Epithelial cell of esophagus (primary cell): ENCODE data around the gene TMEM200A.

Experiments used
- DNase-seq: peaks from one replicate; pipeline ENCODE4 v3.0.0; 2010; ENCODE audit warnings: low read depth
- H3K4me3 ChIP-seq: 2 replicates; pipeline ENCODE4 v1.5.1; 2011; ENCODE audit warnings: mild to moderate bottlenecking, low read length, control low read depth
- TF ChIP-seq, protein P1 (sequence below): IDR thresholded peaks from 2 replicates; pipeline ENCODE4 v1.5.1; 2011; ENCODE audit warnings: low read depth, mild to moderate bottlenecking, low read length, control low read depth, inconsistent platforms; ENCODE audit not compliant: insufficient read depth; ENCODE audit errors: missing control alignments

Gene TMEM200A

DNA sequence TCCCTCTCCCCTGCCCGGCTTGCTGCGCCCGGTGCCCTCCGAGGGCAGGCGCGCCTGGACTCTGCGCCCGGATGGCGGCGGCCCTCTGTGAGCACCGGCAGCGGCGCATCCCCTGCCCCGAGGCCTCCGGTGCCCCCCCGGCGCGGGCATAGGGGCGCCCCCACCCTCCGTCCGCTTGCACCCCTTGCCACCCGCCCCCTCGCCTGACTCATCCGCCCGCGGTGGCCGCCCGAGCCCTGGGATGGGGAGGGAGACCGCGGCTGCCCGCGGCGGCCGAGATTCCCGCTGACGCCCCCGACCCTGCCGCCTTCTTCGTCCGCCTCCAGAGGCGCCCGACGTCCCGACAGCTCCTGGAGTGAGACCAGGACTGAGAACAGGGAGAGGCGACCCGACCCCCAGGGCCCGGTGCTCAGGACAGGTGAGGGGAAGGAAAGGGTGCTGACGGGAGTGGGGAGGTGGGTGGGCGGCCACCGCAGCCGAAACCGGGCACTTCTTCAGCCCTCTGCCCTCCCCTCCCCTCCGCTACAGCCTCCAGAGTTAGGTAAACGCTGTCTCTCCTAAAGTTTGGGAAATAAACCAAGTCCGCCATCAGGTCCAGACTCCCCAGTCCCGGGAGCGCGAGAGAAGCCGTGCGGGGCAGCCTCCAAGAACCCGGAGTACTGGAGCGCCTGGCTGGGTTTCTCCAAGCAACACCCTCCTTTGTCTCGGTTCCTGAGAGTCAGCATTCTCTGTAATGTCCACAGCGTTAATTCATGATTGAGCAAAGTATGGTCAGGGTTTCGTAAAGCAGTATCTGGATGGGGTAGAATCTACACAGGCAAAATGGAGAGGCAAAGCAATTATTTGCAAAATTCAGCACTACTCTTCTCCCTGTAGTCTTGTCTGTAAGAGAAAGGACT, 539 bp downstream of the TMEM200A start:
- TF ChIP-seq, protein P1, sequence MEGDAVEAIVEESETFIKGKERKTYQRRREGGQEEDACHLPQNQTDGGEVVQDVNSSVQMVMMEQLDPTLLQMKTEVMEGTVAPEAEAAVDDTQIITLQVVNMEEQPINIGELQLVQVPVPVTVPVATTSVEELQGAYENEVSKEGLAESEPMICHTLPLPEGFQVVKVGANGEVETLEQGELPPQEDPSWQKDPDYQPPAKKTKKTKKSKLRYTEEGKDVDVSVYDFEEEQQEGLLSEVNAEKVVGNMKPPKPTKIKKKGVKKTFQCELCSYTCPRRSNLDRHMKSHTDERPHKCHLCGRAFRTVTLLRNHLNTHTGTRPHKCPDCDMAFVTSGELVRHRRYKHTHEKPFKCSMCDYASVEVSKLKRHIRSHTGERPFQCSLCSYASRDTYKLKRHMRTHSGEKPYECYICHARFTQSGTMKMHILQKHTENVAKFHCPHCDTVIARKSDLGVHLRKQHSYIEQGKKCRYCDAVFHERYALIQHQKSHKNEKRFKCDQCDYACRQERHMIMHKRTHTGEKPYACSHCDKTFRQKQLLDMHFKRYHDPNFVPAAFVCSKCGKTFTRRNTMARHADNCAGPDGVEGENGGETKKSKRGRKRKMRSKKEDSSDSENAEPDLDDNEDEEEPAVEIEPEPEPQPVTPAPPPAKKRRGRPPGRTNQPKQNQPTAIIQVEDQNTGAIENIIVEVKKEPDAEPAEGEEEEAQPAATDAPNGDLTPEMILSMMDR: no peak
- DNase-seq: peak; percentile 26
- H3K4me3 ChIP-seq: peak overlapping the region; percentile 24

DNA sequence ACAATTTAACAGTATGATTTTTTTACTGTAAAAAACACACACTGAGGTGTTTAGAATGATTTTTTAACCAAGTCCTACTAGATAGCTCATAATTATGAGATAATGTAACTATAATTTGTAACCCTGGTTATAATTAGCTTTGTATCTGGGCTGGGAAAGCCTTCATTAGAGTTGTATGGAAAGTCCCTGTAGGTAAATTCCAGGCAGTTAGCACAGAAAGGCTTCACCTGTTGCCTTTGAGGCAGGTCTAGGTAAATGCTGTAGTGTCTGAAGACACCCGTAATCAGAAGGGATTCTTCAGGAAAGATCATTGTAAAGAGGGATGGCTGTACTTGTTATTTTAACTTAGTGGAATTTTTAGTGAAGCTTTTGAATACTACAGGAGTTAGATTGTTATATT, 1.9 kb downstream of the TMEM200A start:
- TF ChIP-seq, protein P1: no peak
- no peak for DNase-seq
- H3K4me3 ChIP-seq: no peak overlapping the region

DNA sequence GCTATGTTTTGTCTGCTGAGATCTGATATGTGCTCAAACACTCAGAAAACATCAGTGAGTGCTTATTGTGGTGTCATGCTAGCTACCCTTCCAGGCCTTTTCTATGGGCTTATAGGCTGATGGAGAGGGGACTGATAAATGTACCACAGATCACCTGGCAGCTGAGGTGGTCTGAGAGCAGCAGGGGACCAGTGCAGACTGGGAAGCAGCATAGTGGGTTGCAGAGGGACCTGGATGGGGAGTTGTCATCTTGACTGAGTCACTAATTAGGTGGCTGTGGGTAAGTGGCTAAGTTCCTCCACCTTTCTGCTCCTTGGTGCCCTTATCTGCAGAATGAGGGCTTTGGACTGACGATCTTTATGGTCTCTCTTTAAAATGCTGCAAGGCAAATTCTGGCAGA, 2.8 kb downstream of the TMEM200A start:
- DNase-seq: no peak
- TF ChIP-seq, protein P1: no peak
- no peak overlapping the region for H3K4me3 ChIP-seq

DNA sequence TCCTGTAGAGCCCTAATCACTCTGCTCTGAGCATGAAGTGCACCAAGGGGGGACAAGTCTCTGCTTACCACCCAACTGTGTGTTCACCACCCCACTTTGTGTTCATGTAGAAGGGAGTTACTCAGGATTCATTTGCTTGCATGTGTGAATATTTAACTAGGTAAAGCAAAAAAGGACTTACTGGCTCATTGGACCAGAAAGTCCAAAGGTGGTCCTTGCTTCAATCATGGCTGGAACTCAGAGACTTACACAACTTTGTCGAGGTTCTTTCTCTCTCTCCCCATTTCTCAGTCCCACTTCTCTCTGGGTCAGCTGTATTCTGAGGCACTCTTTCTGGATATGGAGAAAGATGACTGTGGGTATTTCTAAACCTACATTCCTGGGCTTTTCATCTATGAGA, 4.0 kb downstream of the TMEM200A start:
- no peak for DNase-seq
- no peak overlapping the region for H3K4me3 ChIP-seq
- TF ChIP-seq, protein P1: no peak

DNA sequence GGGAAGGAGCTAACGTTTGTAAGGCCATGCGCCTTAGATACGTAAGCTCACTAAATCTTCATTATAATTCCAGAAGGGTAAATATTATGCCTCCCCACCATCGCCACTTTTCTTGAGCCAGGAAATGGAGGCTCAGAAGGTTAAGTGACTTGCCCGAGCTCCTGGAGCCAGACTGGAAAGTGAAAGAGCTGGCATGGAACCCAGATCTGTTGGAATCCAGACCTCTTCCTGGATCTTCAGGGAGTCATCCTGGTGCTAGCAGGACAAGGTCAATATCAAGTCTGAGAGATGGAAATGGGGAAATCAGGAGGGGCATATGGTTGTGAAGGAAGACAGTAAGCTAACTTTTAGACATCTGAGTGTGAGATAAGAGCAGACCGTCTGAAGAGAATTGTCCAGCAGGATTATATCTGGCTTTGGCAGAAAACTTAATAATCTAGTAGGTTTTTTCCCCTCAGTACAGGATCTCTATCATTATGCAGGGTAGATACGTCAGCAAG, 6.2 kb downstream of the TMEM200A start:
- no peak for DNase-seq
- H3K4me3 ChIP-seq: no peak overlapping the region
- TF ChIP-seq, protein P1: no peak

DNA sequence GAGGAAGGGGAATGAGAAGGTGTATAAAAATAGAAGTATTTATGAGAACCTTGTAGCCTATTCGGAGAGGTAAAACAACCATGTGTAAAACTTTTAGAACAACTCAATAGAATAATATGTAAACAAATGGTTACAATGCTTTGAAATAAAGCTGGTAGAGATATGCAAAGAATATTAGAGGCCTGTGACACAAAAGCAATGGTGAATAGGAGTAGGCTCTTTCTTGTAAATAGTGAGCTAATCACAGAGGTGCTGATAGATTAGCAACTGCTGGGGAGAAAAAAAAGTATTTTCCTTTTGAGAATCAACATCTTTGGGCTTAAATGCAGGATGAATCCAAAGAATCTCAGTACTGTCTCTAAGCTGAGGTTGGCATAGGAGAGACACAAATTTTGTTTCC, 7.0 kb downstream of the TMEM200A start:
- H3K4me3 ChIP-seq: no peak overlapping the region
- DNase-seq: no peak
- TF ChIP-seq, protein P1: no peak
